BJ (cell line): ENCODE results near the gene TBCA. TPM values are rescaled to one million over a fixed set of nuclear protein-coding genes. Genes with fewer than 3 reads are reported as not detected.

ENCODE experiments used
- CTCF ChIA-PET: fragments of 350-600 bp; formaldehyde crosslinking; extraction: SDS; loops from one replicate; lab custom pipeline; 2021; ENCODE audit warnings: antibody characterized with exemption, inconsistent platforms; lab: Yijun Ruan, JAX
- POLR2A ChIA-PET: fragments of 300-600 bp; sonication (Branson Sonifier 250); formaldehyde crosslinking; extraction: SDS; loops from one replicate; lab custom pipeline; 2021; ENCODE audit warnings: antibody characterized with exemption; lab: Charles Lee
- DNase-seq: peaks from one replicate; pipeline ENCODE4 v3.0.0-alpha.2; 2011; ENCODE audit warnings: low read depth
- H3K27me3 ChIP-seq: 2 replicates; pipeline ENCODE4 v1.6.0; 2011; ENCODE audit warnings: low read length; ENCODE audit not compliant: control insufficient read depth, insufficient read depth
- H3K36me3 ChIP-seq: 2 replicates; pipeline ENCODE4 v1.5.1; 2011; ENCODE audit warnings: low read length; ENCODE audit not compliant: control insufficient read depth, insufficient read depth
- H3K4me3 ChIP-seq: 2 replicates; pipeline ENCODE4 v1.5.1; 2011; ENCODE audit warnings: low read depth, mild to moderate bottlenecking, control low read depth, low read length
- CTCF ChIP-seq: IDR thresholded peaks from 2 replicates; pipeline ENCODE4 v1.5.1; 2011; ENCODE audit warnings: low read depth, mild to moderate bottlenecking, control low read depth, inconsistent platforms, low read length, moderate library complexity; ENCODE audit not compliant: insufficient read depth
- polyA plus RNA-seq: library from polyadenylated mRNA; depleted of rRNA; stranded (reverse); fragments of >200 nt; gene quantifications from 2 replicates; pipeline ENCODE4 v1.2.3, GENCODE V29; 2011; rRNA removed

The TBCA gene
- polyA plus RNA-seq, 1 experiment, result 41.7 TPM

DNA sequence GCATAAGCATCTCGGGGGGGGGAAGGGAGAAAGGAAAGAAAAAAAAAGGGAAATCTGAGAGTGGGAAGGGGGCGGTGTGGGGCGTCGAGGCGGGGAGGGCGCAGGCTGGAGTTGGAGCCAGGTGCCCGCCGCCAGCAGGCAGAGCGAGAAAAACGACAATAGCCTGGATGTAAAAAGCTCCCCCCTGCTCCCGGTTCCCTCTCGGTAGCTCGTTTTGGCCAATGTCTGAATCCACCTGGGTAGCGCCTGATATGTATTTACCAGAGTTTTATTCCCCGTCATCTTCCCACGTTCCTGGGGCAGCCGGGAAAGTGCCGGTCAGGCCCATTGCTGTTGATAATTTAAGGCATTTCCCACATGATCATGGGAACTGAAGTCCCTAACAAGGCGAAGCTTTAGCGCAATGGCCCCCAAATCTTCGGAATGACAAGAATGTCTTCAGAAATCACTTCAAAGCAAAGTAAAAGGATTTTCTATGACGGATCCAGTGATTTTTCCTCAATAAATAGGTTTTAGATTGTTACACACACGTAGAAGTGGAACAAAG lies 134.7 kb downstream of the TBCA start:
- no peak for DNase-seq
- Histone ChIP-seq H3K4me3 (no peak overlapping the region), H3K27me3 (peaks cover 62% of the 10 kb centered on the region), H3K36me3 (no peaks in the 10 kb centered on the region)
- ChIA-PET CTCF (no interaction called here), POLR2A (no interaction called here)
- TF ChIP-seq CTCF, result no peak

Other genes starting within 250 kb of the TBCA start
- gene OTP, start 137.6 kb downstream of the TBCA start, polyA plus RNA-seq, result not detected in 2 replicates